ENCODE results near the gene CARS1.

Gene CARS1

GRCh38 chr11:3006505-3007260 lies 50.5 kb downstream of the CARS1 start:
- Histone ChIP-seq H3K36me3 (ENCODE audit: control insufficient read depth in 4 of 4, insufficient read depth in 4 of 4, low read length in 3 of 4) (peaks cover 2 to 79% (median 51%) of the 10 kb centered on the region in 4 experiments), H3K4me3 (ENCODE audit: control insufficient read depth in 1 of 7, extremely low read depth in 1 of 7, insufficient read depth in 4 of 7, low read depth in 2 of 7, low read length in 6 of 7) (no peak overlapping the region), H3K27ac (ENCODE audit: insufficient read depth in 1 of 2, low read depth in 1 of 2, low read length in 2 of 2, poor library complexity in 1 of 2, severe bottlenecking in 2 of 2) (no peak overlapping the region), H3K9me3 (ENCODE audit: control extremely low read depth in 1 of 5, control insufficient read depth in 4 of 5, insufficient read depth in 2 of 5, low read depth in 1 of 5, low read length in 4 of 5) (no peaks in the 10 kb centered on the region), H3K27me3 (replicated peaks in 2 of 5; ENCODE audit: control insufficient read depth in 4 of 5, insufficient read depth in 5 of 5, low read length in 4 of 5) (no peaks in the 10 kb centered on the region), H3K4me1 (ENCODE audit: control extremely low read depth in 1 of 4, control insufficient read depth in 4 of 4, insufficient read depth in 4 of 4, low read length in 3 of 4) (peaks cover 0 to 4% (median 0%) of the 10 kb centered on the region in 4 experiments)
- CTCF ChIA-PET, result interaction anchor here (1.3 kb wide), 1 partner anchor 9 kb away, joined by 3 read pairs; no protein-coding TSS in a partner anchor
- WGBS (ENCODE audit: insufficient coverage), result 91% methylated on average over 21 of the region's 21 CpGs
- POLR2A ChIA-PET, result no interaction called here
- DNase-seq, result no peak

- POLR2A ChIA-PET, result no interaction called here
- 94% methylated on average over 6 of the region's 10 CpGs for WGBS (ENCODE audit: insufficient coverage)
- H3K36me3 ChIP-seq (ENCODE audit: control insufficient read depth in 4 of 4, insufficient read depth in 4 of 4, low read length in 3 of 4), result peaks cover 3 to 78% (median 56%) of the 10 kb centered on the region in 4 experiments
- no peaks in the 10 kb centered on the region for H3K9me3 ChIP-seq (ENCODE audit: control extremely low read depth in 1 of 5, control insufficient read depth in 4 of 5, insufficient read depth in 2 of 5, low read depth in 1 of 5, low read length in 4 of 5)
- no peak for DNase-seq
- H3K4me3 ChIP-seq (ENCODE audit: control insufficient read depth in 1 of 7, extremely low read depth in 1 of 7, insufficient read depth in 4 of 7, low read depth in 2 of 7, low read length in 6 of 7), result no peak overlapping the region
- CTCF ChIA-PET, result interaction anchor here (1.2 to 1.5 kb wide), 3 partner anchors 8 to 39 kb away, joined by 3 read pairs; no protein-coding TSS in a partner anchor
- no peak overlapping the region for H3K27ac ChIP-seq (ENCODE audit: insufficient read depth in 1 of 2, low read depth in 1 of 2, low read length in 2 of 2, poor library complexity in 1 of 2, severe bottlenecking in 2 of 2)
- peaks cover 0 to 4% (median 0%) of the 10 kb centered on the region in 4 experiments for H3K4me1 ChIP-seq (ENCODE audit: control extremely low read depth in 1 of 4, control insufficient read depth in 4 of 4, insufficient read depth in 4 of 4, low read length in 3 of 4)
- H3K27me3 ChIP-seq (replicated peaks in 2 of 5; ENCODE audit: control insufficient read depth in 4 of 5, insufficient read depth in 5 of 5, low read length in 4 of 5), result no peaks in the 10 kb centered on the region
Measured at GRCh38 chr11:3004481-3004880, 52.7 kb downstream of the CARS1 start.

DNA sequence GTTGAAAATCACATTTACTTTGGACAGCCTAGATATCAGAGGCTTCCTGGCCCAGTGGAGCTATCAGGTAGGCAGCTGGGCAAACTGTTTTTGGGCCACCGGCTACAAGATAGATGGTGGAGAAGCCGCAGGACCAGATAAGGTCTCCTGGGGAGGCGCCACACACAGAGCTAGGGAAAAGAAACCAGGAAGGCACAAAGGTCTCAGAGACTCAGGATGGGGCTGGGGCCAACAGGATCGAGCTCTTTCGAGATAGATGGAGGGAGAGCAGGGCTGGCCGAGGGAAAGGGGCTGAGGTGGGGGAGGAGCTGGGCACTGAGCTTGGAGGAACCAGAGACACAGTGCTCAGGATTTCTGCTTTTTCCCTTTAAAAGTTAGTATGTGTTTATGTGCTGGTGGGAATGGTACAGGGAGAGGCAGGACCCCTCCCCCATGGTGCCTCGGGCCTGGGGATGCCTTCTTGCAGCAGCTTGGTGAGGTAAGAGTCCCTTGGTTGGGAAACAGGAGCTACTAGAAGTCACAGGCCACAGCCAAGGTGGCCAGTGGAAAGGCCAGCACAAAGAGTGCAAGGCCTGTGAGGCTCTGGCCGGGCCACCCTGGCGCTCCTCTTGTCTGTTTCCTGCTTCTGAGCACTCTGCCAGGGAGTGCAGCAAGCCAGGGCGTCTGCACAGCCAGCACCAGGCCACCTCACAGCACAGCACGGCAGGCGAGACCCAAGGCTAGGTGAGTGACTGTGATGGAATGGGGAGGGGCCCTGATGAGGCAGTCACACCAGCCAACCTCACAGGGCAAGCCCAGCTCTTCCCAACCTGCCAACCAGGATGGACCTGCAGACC lies 53.6 kb downstream of the CARS1 start:
- Histone ChIP-seq H3K4me3 (ENCODE audit: control insufficient read depth in 1 of 7, extremely low read depth in 1 of 7, insufficient read depth in 4 of 7, low read depth in 2 of 7, low read length in 6 of 7) (no peak overlapping the region), H3K27ac (ENCODE audit: insufficient read depth in 1 of 2, low read depth in 1 of 2, low read length in 2 of 2, poor library complexity in 1 of 2, severe bottlenecking in 2 of 2) (no peak overlapping the region), H3K9me3 (ENCODE audit: control extremely low read depth in 1 of 5, control insufficient read depth in 4 of 5, insufficient read depth in 2 of 5, low read depth in 1 of 5, low read length in 4 of 5) (no peaks in the 10 kb centered on the region), H3K27me3 (replicated peaks in 2 of 5; ENCODE audit: control insufficient read depth in 4 of 5, insufficient read depth in 5 of 5, low read length in 4 of 5) (no peaks in the 10 kb centered on the region), H3K4me1 (ENCODE audit: control extremely low read depth in 1 of 4, control insufficient read depth in 4 of 4, insufficient read depth in 4 of 4, low read length in 3 of 4) (peaks cover 0 to 4% (median 0%) of the 10 kb centered on the region in 4 experiments), H3K36me3 (ENCODE audit: control insufficient read depth in 4 of 4, insufficient read depth in 4 of 4, low read length in 3 of 4) (peaks cover 3 to 71% (median 50%) of the 10 kb centered on the region in 4 experiments)
- 94% methylated on average over 9 of the region's 12 CpGs for WGBS (ENCODE audit: insufficient coverage)
- no peak for DNase-seq
- ChIA-PET POLR2A (interaction anchor here (0.6 kb wide), 1 partner anchor 28 kb away, joined by 4 read pairs; no protein-coding TSS in a partner anchor), CTCF (interaction anchor here (0.9 to 1.3 kb wide), 5 partner anchors 8 to 88 kb away, joined by 3 to 9 read pairs (median 3); no protein-coding TSS in a partner anchor)

DNA sequence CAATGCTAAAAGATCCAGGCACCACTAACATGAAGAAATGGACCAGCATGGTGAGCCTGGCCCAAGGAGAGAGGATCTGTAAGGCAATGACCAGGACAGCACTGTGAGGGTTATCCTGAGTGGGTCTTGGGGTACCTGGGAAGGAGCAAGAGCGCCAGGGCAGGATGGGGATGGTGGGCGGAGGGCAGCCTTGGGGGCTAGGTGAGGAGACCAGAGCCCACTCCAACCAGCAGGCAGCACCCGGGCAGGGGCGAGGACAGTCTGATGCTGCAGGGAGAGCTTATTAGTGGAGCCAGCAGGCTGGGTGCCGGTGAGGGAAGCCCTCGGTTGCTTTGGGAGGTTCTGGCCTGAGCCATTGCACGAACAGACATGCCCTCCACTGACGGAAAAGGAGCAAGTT lies 54.4 kb downstream of the CARS1 start:
- H3K27me3 ChIP-seq (replicated peaks in 2 of 5; ENCODE audit: control insufficient read depth in 4 of 5, insufficient read depth in 5 of 5, low read length in 4 of 5), result no peaks in the 10 kb centered on the region
- whole genome bisulfite sequencing (ENCODE audit: insufficient coverage), result 93% methylated on average over 8 of the region's 8 CpGs
- H3K36me3 ChIP-seq (ENCODE audit: control insufficient read depth in 4 of 4, insufficient read depth in 4 of 4, low read length in 3 of 4), result peaks cover 3 to 68% (median 49%) of the 10 kb centered on the region in 4 experiments
- H3K27ac ChIP-seq (ENCODE audit: insufficient read depth in 1 of 2, low read depth in 1 of 2, low read length in 2 of 2, poor library complexity in 1 of 2, severe bottlenecking in 2 of 2), result no peak overlapping the region
- no peak for DNase-seq
- H3K4me3 ChIP-seq (ENCODE audit: control insufficient read depth in 1 of 7, extremely low read depth in 1 of 7, insufficient read depth in 4 of 7, low read depth in 2 of 7, low read length in 6 of 7), result no peak overlapping the region
- H3K9me3 ChIP-seq (ENCODE audit: control extremely low read depth in 1 of 5, control insufficient read depth in 4 of 5, insufficient read depth in 2 of 5, low read depth in 1 of 5, low read length in 4 of 5), result no peaks in the 10 kb centered on the region
- H3K4me1 ChIP-seq (ENCODE audit: control extremely low read depth in 1 of 4, control insufficient read depth in 4 of 4, insufficient read depth in 4 of 4, low read length in 3 of 4), result peaks cover 0 to 4% (median 0%) of the 10 kb centered on the region in 4 experiments
- ChIA-PET CTCF (interaction anchor here (0.9 to 1.3 kb wide), 4 partner anchors 11 to 89 kb away, joined by 3 to 9 read pairs (median 3); no protein-coding TSS in a partner anchor), POLR2A (interaction anchor here (0.6 kb wide), 2 partner anchors 28 to 101 kb away, joined by 4 to 6 read pairs; no protein-coding TSS in a partner anchor)

- H3K27ac ChIP-seq (ENCODE audit: insufficient read depth in 1 of 2, low read depth in 1 of 2, low read length in 2 of 2, poor library complexity in 1 of 2, severe bottlenecking in 2 of 2), result no peak overlapping the region
- H3K4me3 ChIP-seq (ENCODE audit: control insufficient read depth in 1 of 7, extremely low read depth in 1 of 7, insufficient read depth in 4 of 7, low read depth in 2 of 7, low read length in 6 of 7), result no peak overlapping the region
- ChIA-PET CTCF (interaction anchor here (1.3 to 1.5 kb wide), 2 partner anchors 13 kb away, joined by 4 to 9 read pairs; no protein-coding TSS in a partner anchor), POLR2A (interaction anchor here (0.6 kb wide), 1 partner anchor 101 kb away, joined by 6 read pairs; no protein-coding TSS in a partner anchor)
- DNase-seq, result no peak
- no peaks in the 10 kb centered on the region for H3K9me3 ChIP-seq (ENCODE audit: control extremely low read depth in 1 of 5, control insufficient read depth in 4 of 5, insufficient read depth in 2 of 5, low read depth in 1 of 5, low read length in 4 of 5)
- H3K27me3 ChIP-seq (replicated peaks in 2 of 5; ENCODE audit: control insufficient read depth in 4 of 5, insufficient read depth in 5 of 5, low read length in 4 of 5), result no peaks in the 10 kb centered on the region
- peaks cover 3 to 66% (median 44%) of the 10 kb centered on the region in 4 experiments for H3K36me3 ChIP-seq (ENCODE audit: control insufficient read depth in 4 of 4, insufficient read depth in 4 of 4, low read length in 3 of 4)
- peaks cover 0 to 4% (median 0%) of the 10 kb centered on the region in 4 experiments for H3K4me1 ChIP-seq (ENCODE audit: control extremely low read depth in 1 of 4, control insufficient read depth in 4 of 4, insufficient read depth in 4 of 4, low read length in 3 of 4)
- 92% methylated on average over 6 of the region's 8 CpGs for WGBS (ENCODE audit: insufficient coverage)
Measured at GRCh38 chr11:3002351-3002861, 54.8 kb downstream of the CARS1 start.

- H3K27ac ChIP-seq (ENCODE audit: insufficient read depth in 1 of 2, low read depth in 1 of 2, low read length in 2 of 2, poor library complexity in 1 of 2, severe bottlenecking in 2 of 2), result no peak overlapping the region
Measured at GRCh38 chr11:3001496-3001895, 55.7 kb downstream of the CARS1 start.

More at GRCh38 chr11:3001496-3001895, 55.7 kb downstream of the CARS1 start:
- H3K9me3 ChIP-seq (ENCODE audit: control extremely low read depth in 1 of 5, control insufficient read depth in 4 of 5, insufficient read depth in 2 of 5, low read depth in 1 of 5, low read length in 4 of 5), result no peaks in the 10 kb centered on the region
- 94% methylated on average over 5 of the region's 6 CpGs for WGBS (ENCODE audit: insufficient coverage)
- no peaks in the 10 kb centered on the region for H3K27me3 ChIP-seq (replicated peaks in 2 of 5; ENCODE audit: control insufficient read depth in 4 of 5, insufficient read depth in 5 of 5, low read length in 4 of 5)
- peaks cover 0 to 4% (median 0%) of the 10 kb centered on the region in 4 experiments for H3K4me1 ChIP-seq (ENCODE audit: control extremely low read depth in 1 of 4, control insufficient read depth in 4 of 4, insufficient read depth in 4 of 4, low read length in 3 of 4)
- POLR2A ChIA-PET, result no interaction called here
- CTCF ChIA-PET, result interaction anchor here (1.3 to 1.5 kb wide), 4 partner anchors 12 to 27 kb away, joined by 4 to 7 read pairs (median 4); no protein-coding TSS in a partner anchor
- DNase-seq, result no peak
- peaks cover 3 to 56% (median 42%) of the 10 kb centered on the region in 4 experiments for H3K36me3 ChIP-seq (ENCODE audit: control insufficient read depth in 4 of 4, insufficient read depth in 4 of 4, low read length in 3 of 4)
- H3K4me3 ChIP-seq (ENCODE audit: control insufficient read depth in 1 of 7, extremely low read depth in 1 of 7, insufficient read depth in 4 of 7, low read depth in 2 of 7, low read length in 6 of 7), result no peak overlapping the region

Measured in common myeloid progenitor, CD34-positive (primary cell).